ENCODE results near the gene HSDL1.

DNA sequence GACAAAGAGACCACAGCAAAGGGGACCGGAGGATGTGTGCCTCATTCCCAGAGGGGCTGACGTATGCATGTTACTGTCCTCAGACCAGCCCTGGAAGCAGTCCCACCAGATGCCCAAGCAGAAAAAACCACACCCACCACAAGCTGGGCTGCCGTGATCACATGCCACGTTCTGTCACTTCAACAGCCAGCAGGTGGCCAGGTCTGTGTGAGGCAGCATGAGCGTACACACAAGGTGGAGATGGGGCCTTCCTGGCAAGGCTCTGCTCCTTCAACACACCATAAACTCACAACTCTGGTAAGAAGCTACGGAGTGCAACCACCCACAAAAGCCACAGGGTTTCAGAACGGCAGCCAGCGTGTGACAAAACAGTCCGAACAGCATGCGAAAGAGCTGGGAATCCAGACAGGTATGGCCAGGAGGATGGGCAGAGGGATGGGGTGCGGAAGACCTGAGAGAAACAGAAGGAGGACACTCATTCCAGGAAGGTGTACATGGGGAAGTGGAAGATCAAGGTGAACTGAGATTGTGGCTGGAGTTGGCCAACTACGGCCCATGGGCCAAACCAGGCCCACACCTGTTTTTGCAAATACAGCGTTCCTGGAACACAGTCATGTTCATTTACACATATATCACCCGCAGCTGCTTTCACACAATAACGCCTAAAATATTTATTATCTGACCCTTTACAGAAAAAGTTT lies 56.1 kb downstream of the HSDL1 start:
- TF ChIP-seq, protein P1, sequence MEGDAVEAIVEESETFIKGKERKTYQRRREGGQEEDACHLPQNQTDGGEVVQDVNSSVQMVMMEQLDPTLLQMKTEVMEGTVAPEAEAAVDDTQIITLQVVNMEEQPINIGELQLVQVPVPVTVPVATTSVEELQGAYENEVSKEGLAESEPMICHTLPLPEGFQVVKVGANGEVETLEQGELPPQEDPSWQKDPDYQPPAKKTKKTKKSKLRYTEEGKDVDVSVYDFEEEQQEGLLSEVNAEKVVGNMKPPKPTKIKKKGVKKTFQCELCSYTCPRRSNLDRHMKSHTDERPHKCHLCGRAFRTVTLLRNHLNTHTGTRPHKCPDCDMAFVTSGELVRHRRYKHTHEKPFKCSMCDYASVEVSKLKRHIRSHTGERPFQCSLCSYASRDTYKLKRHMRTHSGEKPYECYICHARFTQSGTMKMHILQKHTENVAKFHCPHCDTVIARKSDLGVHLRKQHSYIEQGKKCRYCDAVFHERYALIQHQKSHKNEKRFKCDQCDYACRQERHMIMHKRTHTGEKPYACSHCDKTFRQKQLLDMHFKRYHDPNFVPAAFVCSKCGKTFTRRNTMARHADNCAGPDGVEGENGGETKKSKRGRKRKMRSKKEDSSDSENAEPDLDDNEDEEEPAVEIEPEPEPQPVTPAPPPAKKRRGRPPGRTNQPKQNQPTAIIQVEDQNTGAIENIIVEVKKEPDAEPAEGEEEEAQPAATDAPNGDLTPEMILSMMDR (conservative IDR thresholded peaks at IDR 0.05; ENCODE audit: low read length): peak; percentile 64
- no peak for TF ChIP-seq EZH2phosphoT487 (IDR thresholded peaks at IDR 0.05; ENCODE audit: borderline replicate concordance, low read depth, low read length)

Data from OCI-LY7 (cell line).